Activated CD4-positive, CD25-positive, alpha-beta regulatory T cell treated with anti-CD3 and anti-CD28 coated beads, Interleukin-2, amount 50 U/mL, for 72 hours (primary cell): ENCODE results near the gene RPS25.
"Not testable (repeated sequence)": the region's sequence is repeated elsewhere in the genome, so short reads cannot be mapped to it uniquely, and the experiment has no call there.

Experiments
- DNase-seq: peaks from one replicate; pipeline ENCODE4 v3.0.0; 2021

Gene RPS25

GRCh38 chr11:119018074-119018938, at the start of gene RPS25, which contains the start of gene TRAPPC4:
RPS25 (minus strand) TSS chr11:119018343; CDS start chr11:119018284, 59 bp downstream.
TRAPPC4 (plus strand) TSS chr11:119018766; CDS start chr11:119018796, 30 bp downstream.
- peak; percentile 92 for DNase-seq

- peak; percentile 97 for DNase-seq
Measured at GRCh38 chr11:119067371-119068222, 49.5 kb upstream of the RPS25 start, which contains the start of gene VPS11. VPS11 (plus strand) TSS chr11:119067818; CDS start chr11:119067824, 6 bp downstream.

- no peak for DNase-seq
Measured at GRCh38 chr11:119065369-119065768, 47.2 kb upstream of the RPS25 start.

- no peak for DNase-seq
Measured at GRCh38 chr11:119062779-119063178, 44.6 kb upstream of the RPS25 start.

- DNase-seq: no peak
Measured at GRCh38 chr11:119061256-119061655, 43.1 kb upstream of the RPS25 start.

- DNase-seq: not testable (repeated sequence)
Measured at GRCh38 chr11:119059128-119059527, 41.0 kb upstream of the RPS25 start.

GRCh38 chr11:119057000-119057769, 39.0 kb upstream of the RPS25 start, which contains the start of gene HYOU1:
HYOU1 (minus strand) TSS chr11:119057205; CDS start chr11:119056160, 1,045 bp downstream.
- DNase-seq: peak; percentile 99

- DNase-seq: peak; percentile 40
Measured at GRCh38 chr11:119056421-119056999, 38.4 kb upstream of the RPS25 start.

GRCh38 chr11:119055901-119056300, 37.8 kb upstream of the RPS25 start:
- DNase-seq: no peak

GRCh38 chr11:119054418-119054817, 36.3 kb upstream of the RPS25 start:
- no peak for DNase-seq

- no peak for DNase-seq
Measured at GRCh38 chr11:119052163-119052814, 34.1 kb upstream of the RPS25 start.

- DNase-seq: no peak
Measured at GRCh38 chr11:119051440-119052162, 33.5 kb upstream of the RPS25 start.

GRCh38 chr11:119049081-119049480, 30.9 kb upstream of the RPS25 start:
- DNase-seq: no peak

GRCh38 chr11:119048644-119049043, 30.5 kb upstream of the RPS25 start:
- no peak for DNase-seq

- no peak for DNase-seq
Measured at GRCh38 chr11:119047205-119047604, 29.1 kb upstream of the RPS25 start.

GRCh38 chr11:119046489-119046888, 28.3 kb upstream of the RPS25 start:
- no peak for DNase-seq

GRCh38 chr11:119044708-119045107, 26.6 kb upstream of the RPS25 start:
- DNase-seq: no peak

- no peak for DNase-seq
Measured at GRCh38 chr11:119042927-119043326, 24.8 kb upstream of the RPS25 start.

GRCh38 chr11:119041821-119042514, 23.8 kb upstream of the RPS25 start:
- DNase-seq: no peak

GRCh38 chr11:119039471-119039870, 21.3 kb upstream of the RPS25 start:
- DNase-seq: not testable (repeated sequence)
